GM21529 (cell line): ENCODE results near the gene COMMD4.
"Not testable (repeated sequence)": the region's sequence is repeated elsewhere in the genome, so short reads cannot be mapped to it uniquely, and the experiment has no call there.

Experiments used
- ATAC-seq: cut with Tn5 transposase; IDR thresholded peaks from one replicate; pipeline ENCODE4 v1.9.1; 2021; ENCODE audit not compliant: unreplicated experiment

COMMD4 gene

DNA sequence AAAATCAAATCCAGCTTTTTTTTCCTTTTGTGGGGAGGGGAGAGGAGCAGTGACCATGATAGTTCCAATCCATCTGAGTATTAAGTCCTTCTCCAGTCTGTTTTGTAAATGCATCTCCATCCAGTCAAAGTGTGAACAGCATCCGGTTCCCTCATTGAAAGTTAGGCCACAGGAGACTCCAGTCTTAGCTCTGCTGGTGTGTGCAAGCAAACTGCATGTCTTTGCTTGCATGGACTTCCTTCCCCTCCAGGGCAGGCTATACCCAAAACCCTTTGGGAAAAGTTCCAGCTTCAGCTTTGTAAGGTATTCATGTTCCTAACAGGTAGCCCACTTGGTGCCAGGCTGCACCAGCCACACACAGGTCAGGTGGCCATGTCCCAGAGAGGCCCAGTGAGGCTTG, 35.6 kb downstream of the COMMD4 start:
- no peak for ATAC-seq

DNA sequence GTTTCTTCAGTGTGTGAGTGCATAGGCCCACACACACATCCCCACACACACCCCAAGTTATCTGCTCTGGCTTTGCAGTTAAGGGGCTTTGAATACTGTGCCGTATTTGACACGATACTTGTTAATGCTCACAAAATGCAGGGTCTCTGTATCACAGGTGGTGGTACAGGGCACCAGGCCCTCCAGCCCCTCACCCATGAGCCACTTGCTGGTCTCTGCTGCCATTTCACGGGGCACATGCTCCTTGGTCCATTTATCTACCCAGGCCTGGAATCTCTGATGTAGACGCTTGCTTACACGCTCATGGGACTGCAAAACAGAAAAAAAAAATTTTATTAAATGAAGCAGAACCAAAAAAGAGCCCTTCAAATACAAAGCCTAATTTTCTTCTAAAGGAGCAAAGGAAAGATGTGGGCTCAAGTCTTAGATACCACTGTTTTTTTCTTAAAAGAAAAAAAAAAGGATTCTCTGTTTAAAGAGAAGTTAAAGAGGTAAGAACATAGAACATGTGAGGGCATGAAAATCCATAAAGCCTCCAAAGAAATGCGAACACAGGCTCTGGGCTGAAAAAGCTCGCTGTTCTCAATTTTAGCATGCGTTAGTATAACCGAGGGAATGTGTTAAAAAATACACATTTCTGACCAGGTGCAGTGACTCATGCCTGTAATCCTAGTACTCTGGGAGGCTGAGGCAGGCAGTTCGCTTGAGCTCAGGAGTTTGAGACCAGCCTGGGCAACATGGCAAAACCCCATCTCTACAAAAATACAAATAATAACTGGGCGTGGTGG, 36.2 kb downstream of the COMMD4 start:
- no peak for ATAC-seq

DNA sequence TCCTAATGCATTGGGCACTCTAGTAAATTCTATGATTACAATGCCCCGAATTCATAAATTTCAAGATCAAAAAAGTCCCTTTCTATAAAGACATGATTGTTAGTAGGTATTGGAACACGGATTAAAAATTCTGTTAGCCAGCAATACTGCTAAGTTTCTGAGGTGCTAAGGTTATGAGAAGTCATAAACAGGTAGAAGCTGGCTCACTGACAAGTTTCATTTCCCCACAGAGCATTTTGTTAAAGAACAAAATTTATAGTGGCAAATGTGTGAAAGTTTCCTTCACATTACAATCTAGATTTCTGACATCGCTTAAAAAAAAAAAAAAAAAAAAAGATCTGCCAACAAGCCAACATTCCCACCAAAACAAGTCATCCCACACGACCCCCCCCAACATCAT, 44.9 kb downstream of the COMMD4 start:
- ATAC-seq: no peak

DNA sequence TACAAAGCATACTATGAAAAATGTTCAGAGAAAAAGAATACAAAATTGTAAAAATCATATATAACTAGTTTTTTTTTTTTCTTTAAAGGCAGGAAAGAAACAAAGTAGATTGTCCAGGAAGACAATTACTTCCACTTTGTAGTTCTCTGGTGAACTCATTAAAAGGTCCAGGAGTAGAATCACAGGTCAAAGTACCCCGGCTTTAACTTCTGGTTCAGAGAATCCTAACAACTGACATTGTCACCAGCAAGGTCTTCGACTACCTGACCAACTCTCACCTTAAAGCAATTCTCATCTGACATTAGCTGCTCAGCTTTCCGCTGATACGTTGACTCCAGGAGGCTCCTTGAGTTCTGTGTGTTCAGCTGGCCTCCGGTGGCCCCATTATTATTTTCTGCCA, 48.1 kb downstream of the COMMD4 start:
- not testable (repeated sequence) for ATAC-seq
